CD14-positive monocyte (primary cell): ENCODE results near the gene GDF9. TPM values are rescaled to one million over a fixed set of nuclear protein-coding genes. Genes with fewer than 3 reads are reported as not detected.
A peak's percentile ranks its signal among the peaks of the same experiment; 100 is the strongest.

Source experiments
- DNase-seq, 3 donors: peaks; one replicate each; pipeline ENCODE4 v3.0.0-alpha.2; 2011 to 2022
- H2AFZ ChIP-seq: 2 replicates; pipeline ENCODE4 v1.6.0; 2012; ENCODE audit warnings: mild to moderate bottlenecking, low read depth, low read length, inconsistent platforms; ENCODE audit not compliant: insufficient read depth, poor library complexity, severe bottlenecking
- H3K27ac ChIP-seq, 2 donors: 1 replicate in 1 of 2; 2 replicates in 1 of 2; pipeline ENCODE4 v1.5.1; 2012 to 2013; ENCODE audit warnings: low read length in 2 of 2, control low read depth in 1 of 2, inconsistent platforms in 1 of 2, low read depth in 1 of 2, mild to moderate bottlenecking in 1 of 2
- H3K27me3 ChIP-seq, 2 donors: one replicate each; pipeline versions ENCODE4 v1.6.0 to v1.6.1; 2011 to 2013; ENCODE audit warnings: low read length in 2 of 2; ENCODE audit not compliant: control insufficient read depth in 2 of 2, insufficient read depth in 2 of 2
- H3K36me3 ChIP-seq, 2 donors: replicated peaks in 1 of 2; 1 replicate in 1 of 2; 2 replicates in 1 of 2; pipeline versions ENCODE4 v1.5.1 to v1.6.1; 2012 to 2013; ENCODE audit warnings: low read length in 2 of 2, control low read depth in 1 of 2, inconsistent platforms in 1 of 2, mild to moderate bottlenecking in 1 of 2; ENCODE audit not compliant: insufficient read depth in 2 of 2, control insufficient read depth in 1 of 2
- H3K4me1 ChIP-seq, 2 donors: 1 replicate in 1 of 2; 2 replicates in 1 of 2; pipeline versions ENCODE4 v1.5.1 to v1.6.1; 2012 to 2013; ENCODE audit warnings: low read length in 2 of 2, control low read depth in 1 of 2, inconsistent platforms in 1 of 2, mild to moderate bottlenecking in 1 of 2, moderate library complexity in 1 of 2; ENCODE audit not compliant: insufficient read depth in 2 of 2, control insufficient read depth in 1 of 2
- H3K4me2 ChIP-seq: replicated peaks from 2 replicates; pipeline ENCODE3; 2012; ENCODE audit warnings: low read length, moderate library complexity, mild to moderate bottlenecking; ENCODE audit not compliant: poor library complexity, severe bottlenecking; ENCODE audit errors: extremely low read depth
- H3K4me3 ChIP-seq, 3 experiments: fragments of 200-600 bp in 1 of 3; sonication (generic) in 1 of 3; replicated peaks in 1 of 3; 1 replicate in 2 of 3; 2 replicates in 1 of 3; pipeline ENCODE4 v1.5.1; 2011 to 2013; ENCODE audit warnings: low read length in 3 of 3, mild to moderate bottlenecking in 3 of 3, control low read depth in 2 of 3, low read depth in 2 of 3, inconsistent platforms in 1 of 3, moderate library complexity in 1 of 3
- H3K79me2 ChIP-seq: 2 replicates; pipeline ENCODE4 v1.6.0; 2012; ENCODE audit warnings: mild to moderate bottlenecking, control low read depth, inconsistent platforms, low read length, moderate library complexity; ENCODE audit not compliant: insufficient read depth
- H3K9ac ChIP-seq: 2 replicates; pipeline ENCODE4 v1.6.0; 2017; ENCODE audit warnings: low read length, mild to moderate bottlenecking; ENCODE audit not compliant: insufficient read depth, poor library complexity, severe bottlenecking
- H3K9me3 ChIP-seq, 2 donors: replicated peaks in 1 of 2; 1 replicate in 1 of 2; 2 replicates in 1 of 2; pipeline versions ENCODE4 v1.5.1 to v1.6.1; 2012 to 2013; ENCODE audit warnings: low read length in 2 of 2, control low read depth in 1 of 2; ENCODE audit not compliant: control insufficient read depth in 1 of 2, insufficient read depth in 1 of 2
- H4K20me1 ChIP-seq: 2 replicates; pipeline ENCODE4 v1.6.0; 2012; ENCODE audit warnings: mild to moderate bottlenecking, low read length, control low read depth, moderate library complexity; ENCODE audit not compliant: insufficient read depth
- H3K27ac Mint-ChIP-seq, 7 donors: one replicate each; pipeline ENCODE4 v1.8.0; 2020; ENCODE audit warnings: mild to moderate bottlenecking in 7 of 7, mixed read lengths in 7 of 7, moderate library complexity in 6 of 7, inconsistent platforms in 2 of 7
- H3K27me3 Mint-ChIP-seq, 3 donors: one replicate each; pipeline ENCODE4 v1.8.0; 2021 to 2022; ENCODE audit warnings: low read depth in 3 of 3, mild to moderate bottlenecking in 3 of 3, mixed read lengths in 3 of 3, moderate library complexity in 3 of 3, inconsistent platforms in 1 of 3
- H3K36me3 Mint-ChIP-seq, 2 donors: one replicate each; pipeline ENCODE4 v1.8.0; 2020; ENCODE audit warnings: mixed read lengths in 2 of 2, inconsistent platforms in 1 of 2, mild to moderate bottlenecking in 1 of 2
- H3K4me1 Mint-ChIP-seq: one replicate; pipeline ENCODE4 v1.8.0; 2020; ENCODE audit warnings: mild to moderate bottlenecking, mixed read lengths
- H3K4me3 Mint-ChIP-seq, 2 donors: one replicate each; pipeline ENCODE4 v1.8.0; 2020; ENCODE audit warnings: mild to moderate bottlenecking in 2 of 2, mixed read lengths in 2 of 2, moderate library complexity in 1 of 2
- H3K9me3 Mint-ChIP-seq, 7 donors: one replicate each; pipeline ENCODE4 v1.8.0; 2020 to 2022; ENCODE audit warnings: mixed read lengths in 7 of 7, mild to moderate bottlenecking in 6 of 7, moderate library complexity in 6 of 7, inconsistent platforms in 2 of 7
- CTCF ChIP-seq: fragments of 200-600 bp; IDR thresholded peaks from one replicate; pipeline ENCODE4 v1.8.0; 2022; ENCODE audit warnings: antibody characterized with exemption, mild to moderate bottlenecking
- WGBS: methylation state at CpG from one replicate; pipeline ENCODE4 v1.1.5; 2013; ENCODE audit warnings: missing lambda C conversion rate; ENCODE audit not compliant: insufficient coverage; 5-methylcytosine and 5-hydroxymethylcytosine counted together
- intact Hi-C, 2 donors: fragments of 100-400 bp; cut with micrococcal nuclease; formaldehyde crosslinking; loops; one replicate each; pipeline versions ENCODE4 v1.15.0 to v1.15.1; 2023
- polyA plus RNA-seq, 3 donors: library from polyadenylated mRNA; depleted of rRNA in 1 of 3; unstranded in 2 of 3; stranded (reverse) in 1 of 3; fragments of 300-500 nt in 2 of 3; fragments of >200 nt in 1 of 3; fragmentation: Illumina TruSeq in 2 of 3; gene quantifications; 1 replicate in 2 of 3; 2 replicates in 1 of 3; pipeline ENCODE4 v1.2.3, GENCODE V29; 2012 to 2021

GDF9 gene
- polyA plus RNA-seq, 3 donors: 0.55 TPM; not detected in 2

GRCh38 chr5:132871459-132872284 lies 5.4 kb upstream of the GDF9 start:
- peaks cover 7 to 12% of the 10 kb centered on the region in 2 donors for H3K4me1 ChIP-seq
- peaks cover 0 to 2% (median 2%) of the 10 kb centered on the region in 3 donors for H3K27me3 Mint-ChIP-seq
- peaks cover 11% of the 10 kb centered on the region for H3K79me2 ChIP-seq
- H3K27me3 ChIP-seq: no peaks in the 10 kb centered on the region
- WGBS: 100% methylated on average over 2 of the region's 5 CpGs
- no peak overlapping the region for H3K4me3 Mint-ChIP-seq
- no peak overlapping the region for H3K9ac ChIP-seq
- H3K36me3 ChIP-seq: peaks cover 21 to 79% of the 10 kb centered on the region in 2 donors
- intact Hi-C loops: no loop called here
- no peak overlapping the region for H2AFZ ChIP-seq
- no peak overlapping the region for H3K4me2 ChIP-seq
- H3K9me3 Mint-ChIP-seq: no peaks in the 10 kb centered on the region
- H3K4me1 Mint-ChIP-seq: peaks cover 8% of the 10 kb centered on the region
- no peak overlapping the region for H3K27ac ChIP-seq
- H4K20me1 ChIP-seq: no peaks in the 10 kb centered on the region
- no peaks in the 10 kb centered on the region for H3K9me3 ChIP-seq
- H3K36me3 Mint-ChIP-seq: peaks cover 43 to 67% of the 10 kb centered on the region in 2 donors
- H3K4me3 ChIP-seq: no peak overlapping the region
- TF ChIP-seq CTCF: no peak
- H3K27ac Mint-ChIP-seq: peak overlapping the region in 3 of 7 donors; percentile 8 to 43 (median 42)
- DNase-seq: no peak

- H3K9me3 Mint-ChIP-seq: no peaks in the 10 kb centered on the region
- H3K27ac Mint-ChIP-seq: peak overlapping the region in 2 of 7 donors; percentile 3 to 12
- Histone ChIP-seq H3K4me3 (no peak overlapping the region), H3K79me2 (peaks cover 17% of the 10 kb centered on the region), H3K36me3 (peaks cover 21 to 72% of the 10 kb centered on the region in 2 donors), H3K9me3 (no peaks in the 10 kb centered on the region), H3K4me1 (peaks cover 11 to 18% of the 10 kb centered on the region in 2 donors), H3K27me3 (no peaks in the 10 kb centered on the region), H2AFZ (no peak overlapping the region), H3K27ac (no peak overlapping the region), H3K4me2 (no peak overlapping the region), H3K9ac (no peak overlapping the region), H4K20me1 (no peaks in the 10 kb centered on the region)
- intact Hi-C loops: no loop called here
- 83% methylated on average over 1 of the region's 2 CpGs for WGBS
- H3K36me3 Mint-ChIP-seq: peaks cover 38 to 62% of the 10 kb centered on the region in 2 donors
- H3K4me3 Mint-ChIP-seq: no peak overlapping the region
- H3K27me3 Mint-ChIP-seq: peaks cover 0 to 2% (median 2%) of the 10 kb centered on the region in 3 donors
- TF ChIP-seq CTCF: no peak
- DNase-seq: no peak
- peaks cover 13% of the 10 kb centered on the region for H3K4me1 Mint-ChIP-seq
Measured at GRCh38 chr5:132870801-132871200, 4.5 kb upstream of the GDF9 start.
